A673 (cell line): ENCODE measurements around the gene KRTAP1-5. TPM values are rescaled to one million over a fixed set of nuclear protein-coding genes. Genes with fewer than 3 reads are reported as not detected.
"Not testable (repeated sequence)": the region's sequence is repeated elsewhere in the genome, so short reads cannot be mapped to it uniquely, and the experiment has no call there.

Experiments
- BruUV-seq: library from RNA; stranded (reverse); fragments of 400-500 nt; replicated peaks from 2 replicates; lab custom pipeline; 2021; lab: Mats Ljungman, UMichigan
- CTCF ChIA-PET: fragments of 300-600 bp; sonication (Branson Sonifier 250); formaldehyde crosslinking; loops from one replicate; lab custom pipeline; 2022; ENCODE audit warnings: antibody characterized with exemption; lab: Charles Lee
- POLR2A ChIA-PET: fragments of 300-600 bp; sonication (Branson Sonifier 250); formaldehyde crosslinking; loops from one replicate; lab custom pipeline; 2022; ENCODE audit warnings: antibody characterized with exemption; ENCODE audit not compliant: low non-redundant PET; lab: Charles Lee
- DNase-seq: peaks from one replicate; pipeline ENCODE4 v3.0.0-alpha.2; 2015; ENCODE audit warnings: low spot score
- H3K27ac ChIP-seq: fragments of 200-600 bp; sonication (generic); 2 replicates; pipeline ENCODE4 v1.5.1; 2016; ENCODE audit warnings: mixed run types, low read depth, mild to moderate bottlenecking, mixed read lengths, antibody characterized with exemption, low read length; ENCODE audit not compliant: poor library complexity, severe bottlenecking
- H3K27me3 ChIP-seq: fragments of 200-600 bp; sonication (generic); replicated peaks from 2 replicates; pipeline ENCODE4 v1.6.1; 2017; ENCODE audit warnings: mixed run types, low read depth, mild to moderate bottlenecking, mixed read lengths, antibody characterized with exemption, low read length; ENCODE audit not compliant: insufficient read depth, poor library complexity
- H3K36me3 ChIP-seq: fragments of 200-600 bp; sonication (generic); 2 replicates; pipeline ENCODE4 v1.6.1; 2016; ENCODE audit warnings: mixed run types, mild to moderate bottlenecking, mixed read lengths, antibody characterized with exemption, low read length; ENCODE audit not compliant: insufficient read depth, poor library complexity, severe bottlenecking
- H3K4me1 ChIP-seq: fragments of 200-600 bp; sonication (generic); 2 replicates; pipeline ENCODE4 v1.6.1; 2017; ENCODE audit warnings: mixed run types, mild to moderate bottlenecking, mixed read lengths, antibody characterized with exemption, low read length; ENCODE audit not compliant: insufficient read depth, poor library complexity, severe bottlenecking
- H3K4me3 ChIP-seq: fragments of 200-600 bp; sonication (generic); 2 replicates; pipeline ENCODE4 v1.5.1; 2016; ENCODE audit warnings: low read depth, mixed run types, mild to moderate bottlenecking, mixed read lengths, low read length; ENCODE audit not compliant: poor library complexity, severe bottlenecking
- H3K9me3 ChIP-seq: fragments of 200-600 bp; sonication (generic); 2 replicates; pipeline ENCODE4 v1.6.1; 2016; ENCODE audit warnings: mixed run types, low read depth, mild to moderate bottlenecking, mixed read lengths, antibody characterized with exemption, low read length; ENCODE audit not compliant: poor library complexity, severe bottlenecking
- CTCF ChIP-seq: fragments of 300-800, 200-600 bp; sonication (generic); conservative IDR thresholded peaks from 2 replicates; pipeline ENCODE4 v1.5.1; 2017; ENCODE audit warnings: low read depth, mild to moderate bottlenecking, antibody characterized with exemption, low read length, moderate library complexity, mixed read lengths
- EZH2 ChIP-seq: fragments of 200-600 bp; sonication (generic); IDR thresholded peaks from 2 replicates; pipeline ENCODE4 v1.6.1; 2017; ENCODE audit warnings: borderline replicate concordance, low read depth, mild to moderate bottlenecking, mixed read lengths, antibody characterized with exemption, low read length; ENCODE audit not compliant: poor library complexity, severe bottlenecking
- intact Hi-C: fragments of 100-400 bp; cut with micrococcal nuclease; formaldehyde crosslinking; loops from one replicate; pipeline ENCODE4 v1.10.0; 2022; ENCODE audit not compliant: unreplicated experiment
- total RNA-seq: library from RNA; stranded (reverse); gene quantifications from 2 replicates; pipeline ENCODE4 v1.2.3, GENCODE V29; 2021

KRTAP1-5 gene
- total RNA-seq, 1 experiment from 2014 or later, result not detected

DNA sequence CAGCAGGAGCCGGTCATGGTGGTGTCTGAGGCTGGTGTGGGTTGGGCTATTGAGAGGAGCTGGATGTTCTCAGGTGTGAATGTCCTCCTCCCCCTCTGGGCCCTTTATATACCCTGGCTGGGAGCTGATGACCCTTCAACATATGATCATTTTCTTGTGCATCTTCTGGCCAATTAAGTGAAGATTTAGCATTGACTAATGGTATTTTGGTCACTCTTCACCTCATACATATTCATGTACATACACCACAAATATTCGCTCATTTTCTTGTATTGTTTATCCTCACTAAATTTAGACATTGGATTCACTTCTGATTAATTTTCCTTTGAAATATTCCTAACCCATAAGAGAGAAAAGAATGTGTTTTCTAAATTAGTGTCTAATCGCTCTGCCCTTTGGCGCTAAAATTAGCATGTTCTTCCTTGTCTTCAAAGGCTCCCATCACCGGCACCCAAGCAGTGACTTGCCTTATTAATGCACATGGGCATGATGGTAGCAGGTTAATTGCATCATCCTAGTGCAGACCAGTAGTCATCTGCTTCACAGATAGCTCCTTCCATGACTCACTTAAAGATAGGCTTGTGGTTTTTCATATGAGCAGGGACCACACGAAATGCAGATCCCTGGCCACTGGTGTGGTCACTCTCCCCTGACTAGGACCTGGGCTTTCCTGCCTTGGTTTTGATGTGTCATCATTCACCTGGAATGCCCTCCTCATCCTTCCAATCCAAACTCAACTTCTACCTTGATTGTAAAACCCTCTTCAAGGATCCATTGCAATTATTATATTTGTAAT, 39.0 kb upstream of the KRTAP1-5 start, which contains the start of gene KRTAP2-4:
TSS of gene KRTAP2-4 (minus strand) at position 51 of the 796 bp plus-strand sequence. CDS start at position 17, 34 bp downstream.
- BruUV-seq, result no TSS peak
- intact Hi-C loops, result no loop called here

DNA sequence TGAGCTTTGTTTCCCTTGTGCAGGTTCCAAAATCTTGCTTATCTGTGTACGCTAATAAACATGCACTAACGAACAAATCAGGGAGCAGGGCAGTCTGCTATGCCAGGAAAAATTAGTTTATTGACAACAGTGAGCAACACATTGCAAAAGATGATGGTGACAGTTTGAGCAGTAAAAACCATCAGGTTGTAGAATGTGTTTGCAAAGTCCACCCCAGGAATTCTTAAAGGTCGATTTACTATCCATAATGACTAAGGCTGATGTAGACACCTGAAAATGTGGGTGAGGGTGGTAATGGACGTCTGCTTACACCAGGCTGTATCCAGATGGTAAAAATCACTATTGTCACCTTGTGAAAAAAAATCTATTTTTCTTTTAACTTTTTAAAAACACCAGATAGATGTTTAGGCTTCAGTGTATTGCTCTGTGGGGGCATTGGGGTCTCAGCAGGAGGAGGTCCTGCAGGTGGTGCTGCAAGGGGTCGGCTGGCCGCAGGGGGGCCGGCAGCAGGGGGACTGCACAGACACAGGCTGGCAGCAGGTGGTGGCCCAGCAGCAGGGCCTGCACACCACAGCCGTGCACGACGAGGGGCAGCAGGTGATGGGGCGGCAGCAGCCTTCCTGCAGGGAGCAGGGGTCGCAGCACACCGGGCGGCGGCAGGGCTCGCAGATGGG, 38.1 kb upstream of the KRTAP1-5 start:
- DNase-seq, BruUV-seq, H3K27ac ChIP-seq, H3K36me3 ChIP-seq, H3K4me1 ChIP-seq, CTCF ChIA-PET, H3K4me3 ChIP-seq, intact Hi-C loops, H3K27me3 ChIP-seq, H3K9me3 ChIP-seq, POLR2A ChIA-PET: not testable (repeated sequence)

More for the DNA sequence above, 39.0 kb upstream of the KRTAP1-5 start, which contains the start of gene KRTAP2-4:
- Histone ChIP-seq H3K4me3 (no peak within 1 kb of the TSS), H3K36me3 (no peaks in the 10 kb centered on the region), H3K27me3 (no peaks in the 10 kb centered on the region), H3K9me3 (no peaks in the 10 kb centered on the region), H3K27ac (no peak within 1 kb of the TSS), H3K4me1 (no peaks in the 10 kb centered on the region)
- DNase-seq, result no peak
- no peak for TF ChIP-seq EZH2
- no peak for TF ChIP-seq CTCF
- ChIA-PET CTCF (no interaction called here), POLR2A (no interaction called here)

GRCh38 chr17:41064301-41064700, 37.3 kb upstream of the KRTAP1-5 start:
- BruUV-seq, result no TSS peak
- ChIA-PET POLR2A (no interaction called here), CTCF (no interaction called here)
- Histone ChIP-seq H3K4me1 (no peaks in the 10 kb centered on the region), H3K27me3 (no peaks in the 10 kb centered on the region), H3K27ac (no peak overlapping the region), H3K9me3 (no peaks in the 10 kb centered on the region), H3K36me3 (no peaks in the 10 kb centered on the region), H3K4me3 (no peak overlapping the region)
- DNase-seq, result no peak
- no peak for TF ChIP-seq EZH2
- no peak for TF ChIP-seq CTCF
- intact Hi-C loops, result no loop called here
